GM18505 (cell line): Measurements from ENCODE around the gene SLC7A6OS.

Experiments
- ATAC-seq: cut with Tn5 transposase; IDR thresholded peaks from one replicate; pipeline ENCODE4 v1.9.1; 2021; ENCODE audit not compliant: unreplicated experiment
- POLR2A ChIP-seq: IDR thresholded peaks from 4 replicates; pipeline ENCODE4 v1.6.1; 2011; ENCODE audit warnings: borderline replicate concordance; ENCODE audit not compliant: insufficient read depth, insufficient read length; ENCODE audit errors: extremely low read depth

The SLC7A6OS gene

GRCh38 chr16:68287276-68288251, 23.2 kb downstream of the SLC7A6OS start:
- ATAC-seq = no peak
- TF ChIP-seq POLR2A = no peak

- peak; percentile 40 for TF ChIP-seq POLR2A
- ATAC-seq = no peak
These were observed 24.3 kb downstream of the SLC7A6OS start for GRCh38 chr16:68286153-68287074.

- no peak for TF ChIP-seq POLR2A
- no peak for ATAC-seq
These were observed 25.1 kb downstream of the SLC7A6OS start for GRCh38 chr16:68285683-68286082.

- ATAC-seq = peak; percentile 38
These were observed 25.9 kb downstream of the SLC7A6OS start for GRCh38 chr16:68284847-68285246.

GRCh38 chr16:68283801-68284598, 26.7 kb downstream of the SLC7A6OS start:
- TF ChIP-seq POLR2A = peak; percentile 35
- no peak for ATAC-seq

More at GRCh38 chr16:68284847-68285246, 25.9 kb downstream of the SLC7A6OS start:
- no peak for TF ChIP-seq POLR2A

- ATAC-seq = no peak
- no peak for TF ChIP-seq POLR2A
These were observed 27.4 kb downstream of the SLC7A6OS start for GRCh38 chr16:68283346-68283745.

- TF ChIP-seq POLR2A = no peak
- no peak for ATAC-seq
These were observed 28.7 kb downstream of the SLC7A6OS start for GRCh38 chr16:68282064-68282452.

GRCh38 chr16:68281368-68282063, 29.2 kb downstream of the SLC7A6OS start:
- ATAC-seq = no peak

GRCh38 chr16:68279726-68280558, 30.8 kb downstream of the SLC7A6OS start:
- no peak for TF ChIP-seq POLR2A

More at GRCh38 chr16:68281368-68282063, 29.2 kb downstream of the SLC7A6OS start:
- no peak for TF ChIP-seq POLR2A

GRCh38 chr16:68276223-68276622, 34.5 kb downstream of the SLC7A6OS start:
- no peak for TF ChIP-seq POLR2A
- no peak for ATAC-seq

More at GRCh38 chr16:68279726-68280558, 30.8 kb downstream of the SLC7A6OS start:
- ATAC-seq = no peak

GRCh38 chr16:68275611-68276191, 35.0 kb downstream of the SLC7A6OS start:
- TF ChIP-seq POLR2A = peak; percentile 37
- ATAC-seq = no peak
